HCT116 (cell line): ENCODE measurements around the gene CHD2. TPM values are rescaled to one million over a fixed set of nuclear protein-coding genes. Genes with fewer than 3 reads are reported as not detected.
"Not testable (repeated sequence)": the region's sequence is repeated elsewhere in the genome, so short reads cannot be mapped to it uniquely, and the experiment has no call there.

Experiments
- ATAC-seq: fragments of 200-7000 bp; cut with Tn5 transposase; 2 replicates; pipeline ENCODE4 v1.9.1; 2020; ENCODE audit warnings: mild to moderate bottlenecking, moderate library complexity
- BruUV-seq: library from RNA; stranded (reverse); fragments of 400-500 nt; replicated peaks from 2 replicates; lab custom pipeline; 2021; lab: Mats Ljungman, UMichigan
- CTCF ChIA-PET: fragments of 300-600 bp; sonication (Branson Sonifier 250); formaldehyde crosslinking; loops from one replicate; lab custom pipeline; 2021; ENCODE audit warnings: antibody characterized with exemption; lab: Charles Lee
- POLR2A ChIA-PET: fragments of 300-600, 350-600 bp; sonication (Branson Sonifier 250); formaldehyde crosslinking; loops from one replicate; lab custom pipeline; 2021; ENCODE audit warnings: antibody characterized with exemption; lab: Charles Lee
- RAD21 ChIA-PET, 2 experiments: fragments of 300-600 bp; sonication (Branson Sonifier 250); formaldehyde crosslinking; loops; one replicate each; lab custom pipeline; 2023; ENCODE audit warnings: low total read pairs in 2 of 2; ENCODE audit not compliant: uncharacterized antibody in 2 of 2, unreplicated experiment in 2 of 2, low non-redundant PET in 1 of 2; lab: Charles Lee
- DNase-seq: peaks from one replicate; pipeline ENCODE4 v3.0.0-alpha.2; 2010; ENCODE audit warnings: low read depth, low spot score
- H2AFZ ChIP-seq: fragments of 200-600 bp; shearing (Covaris generic), sonication (generic); 2 replicates; pipeline ENCODE4 v1.6.1; 2017; ENCODE audit warnings: low read depth, mixed run types, mixed read lengths, antibody characterized with exemption, low read length; ENCODE audit not compliant: poor library complexity, severe bottlenecking
- H3K27ac ChIP-seq: 2 replicates; pipeline ENCODE4 v1.5.1; 2012; ENCODE audit warnings: low read depth, low read length
- H3K27me3 ChIP-seq: fragments of 200-600 bp; sonication (generic); 2 replicates; pipeline ENCODE4 v1.6.1; 2016; ENCODE audit warnings: mixed run types, low read length, mixed read lengths; ENCODE audit not compliant: insufficient read depth
- H3K36me3 ChIP-seq, 2 experiments: fragments of 200-500 bp in 1 of 2; fragments of 200-600 bp in 1 of 2; sonication (Bioruptor generic) in 1 of 2; sonication (generic) in 1 of 2; 2 replicates each; pipeline versions ENCODE4 v1.5.1 to v1.6.1; 2014 to 2016; ENCODE audit warnings: low read length in 2 of 2, inconsistent platforms in 1 of 2, mixed read lengths in 1 of 2, mixed run types in 1 of 2; ENCODE audit not compliant: insufficient read depth in 2 of 2, control insufficient read depth in 1 of 2
- H3K4me1 ChIP-seq, 2 experiments: fragments of 200-600 bp in 1 of 2; sonication (generic) in 1 of 2; 2 replicates each; pipeline versions ENCODE4 v1.5.1 to v1.6.1; 2012 to 2017; ENCODE audit warnings: low read length in 2 of 2, inconsistent platforms in 1 of 2, mild to moderate bottlenecking in 1 of 2, mixed read lengths in 1 of 2, mixed run types in 1 of 2, moderate library complexity in 1 of 2; ENCODE audit not compliant: insufficient read depth in 2 of 2, control insufficient read depth in 1 of 2
- H3K4me2 ChIP-seq: fragments of 200-600 bp; sonication (generic); 2 replicates; pipeline ENCODE4 v1.6.1; 2017; ENCODE audit warnings: mixed run types, low read length, mixed read lengths
- H3K4me3 ChIP-seq, 2 experiments: fragments of 200-600 bp in 1 of 2; sonication (generic) in 1 of 2; replicated peaks in 1 of 2; 2 replicates each; pipeline ENCODE4 v1.5.1; 2011 to 2016; ENCODE audit warnings: low read length in 2 of 2, control low read depth in 1 of 2, low read depth in 1 of 2, mild to moderate bottlenecking in 1 of 2, mixed read lengths in 1 of 2, mixed run types in 1 of 2
- H3K79me2 ChIP-seq: fragments of 200-600 bp; sonication (generic); 2 replicates; pipeline ENCODE4 v1.6.1; 2017; ENCODE audit warnings: mild to moderate bottlenecking, mixed run types, low read length, moderate library complexity, mixed read lengths; ENCODE audit not compliant: insufficient read depth
- H3K9ac ChIP-seq: fragments of 200-600 bp; sonication (generic); 2 replicates; pipeline ENCODE4 v1.6.1; 2016; ENCODE audit warnings: low read length, mixed read lengths
- H3K9me2 ChIP-seq: fragments of 200-600 bp; sonication (generic), shearing (Covaris generic); 2 replicates; pipeline ENCODE4 v1.6.1; 2017; ENCODE audit warnings: mixed run types, mild to moderate bottlenecking, moderate library complexity; ENCODE audit not compliant: insufficient read depth
- H3K9me3 ChIP-seq, 2 experiments: fragments of 200-500 bp in 1 of 2; fragments of 200-600 bp in 1 of 2; sonication (Bioruptor generic) in 1 of 2; sonication (generic) in 1 of 2; 2 replicates each; pipeline ENCODE4 v1.6.1; 2014 to 2017; ENCODE audit warnings: low read length in 2 of 2, mixed read lengths in 2 of 2, inconsistent platforms in 1 of 2, low read depth in 1 of 2, mild to moderate bottlenecking in 1 of 2, mixed run types in 1 of 2, moderate library complexity in 1 of 2; ENCODE audit not compliant: control insufficient read depth in 1 of 2, insufficient read depth in 1 of 2
- H4K20me1 ChIP-seq: fragments of 200-600 bp; sonication (generic), shearing (Covaris generic); 2 replicates; pipeline ENCODE4 v1.6.1; 2017; ENCODE audit warnings: mixed run types, mild to moderate bottlenecking, moderate library complexity; ENCODE audit not compliant: insufficient read depth
- CBX3 ChIP-seq: IDR thresholded peaks from 2 replicates; pipeline ENCODE4 v1.6.1; 2012; ENCODE audit warnings: low read depth
- CEBPB ChIP-seq: IDR thresholded peaks from 2 replicates; pipeline ENCODE4 v1.6.1; 2012; ENCODE audit warnings: low read depth
- EGR1 ChIP-seq: IDR thresholded peaks from 2 replicates; pipeline ENCODE4 v1.6.1; 2012; ENCODE audit warnings: low read depth
- EZH2phosphoT487 ChIP-seq: fragments of 200-600 bp; IDR thresholded peaks from 2 replicates; pipeline ENCODE4 v1.6.1; 2018; ENCODE audit warnings: antibody characterized with exemption, borderline replicate concordance
- FOSL1 ChIP-seq: IDR thresholded peaks from 2 replicates; pipeline ENCODE4 v1.6.1; 2012; ENCODE audit warnings: low read depth
- JUND ChIP-seq: IDR thresholded peaks from 2 replicates; pipeline ENCODE4 v1.6.1; 2012
- POLR2AphosphoS5 ChIP-seq: IDR thresholded peaks from 2 replicates; pipeline ENCODE4 v1.6.1; 2011; ENCODE audit warnings: mild to moderate bottlenecking, low read depth, low read length, moderate library complexity
- RAD21 ChIP-seq: IDR thresholded peaks from 2 replicates; pipeline ENCODE4 v1.6.1; 2012; ENCODE audit warnings: low read depth, mild to moderate bottlenecking
- SP1 ChIP-seq: IDR thresholded peaks from 2 replicates; pipeline ENCODE4 v1.6.1; 2012; ENCODE audit warnings: low read depth
- SRF ChIP-seq: IDR thresholded peaks from 2 replicates; pipeline ENCODE4 v1.6.1; 2012; ENCODE audit warnings: low read depth
- YY1 ChIP-seq: IDR thresholded peaks from 2 replicates; pipeline ENCODE4 v1.6.1; 2011; ENCODE audit warnings: low read length, low read depth, moderate library complexity, mild to moderate bottlenecking; ENCODE audit not compliant: insufficient replicate concordance; ENCODE audit errors: extremely low read depth
- ZFX ChIP-seq: fragments of 450-650 bp; IDR thresholded peaks from 2 replicates; pipeline ENCODE4 v1.6.1; 2017
- ZNF274 ChIP-seq: fragments of 200-500 bp; sonication (Bioruptor generic); IDR thresholded peaks from 2 replicates; pipeline ENCODE4 v1.6.1; 2014; ENCODE audit warnings: mild to moderate bottlenecking, low read depth, low read length, inconsistent platforms
- intact Hi-C: fragments of 100-400 bp; cut with micrococcal nuclease; formaldehyde crosslinking; loops from 2 replicates; pipeline ENCODE4 v1.10.0; 2022
- total RNA-seq: library from RNA; stranded (reverse); gene quantifications from one replicate; pipeline ENCODE4 v1.2.1, GENCODE V29; 2021; ENCODE audit not compliant: unreplicated experiment
- TF ChIP-seq, protein P1 (sequence below), 3 experiments: fragments of 200-600 bp in 1 of 3; sonication (generic) in 1 of 3; IDR thresholded peaks in 2 of 3; conservative IDR thresholded peaks in 1 of 3; 2 replicates each; pipeline ENCODE4 v1.5.1; 2012 to 2017; ENCODE audit warnings: low read depth in 2 of 3, low read length in 2 of 3, antibody characterized with exemption in 1 of 3, borderline replicate concordance in 1 of 3, control low read depth in 1 of 3, mild to moderate bottlenecking in 1 of 3, mixed read lengths in 1 of 3, mixed run types in 1 of 3, moderate library complexity in 1 of 3; ENCODE audit not compliant: insufficient read depth in 1 of 3

CHD2 gene
- total RNA-seq, 1 experiment from 2014 or later: 116 TPM

DNA sequence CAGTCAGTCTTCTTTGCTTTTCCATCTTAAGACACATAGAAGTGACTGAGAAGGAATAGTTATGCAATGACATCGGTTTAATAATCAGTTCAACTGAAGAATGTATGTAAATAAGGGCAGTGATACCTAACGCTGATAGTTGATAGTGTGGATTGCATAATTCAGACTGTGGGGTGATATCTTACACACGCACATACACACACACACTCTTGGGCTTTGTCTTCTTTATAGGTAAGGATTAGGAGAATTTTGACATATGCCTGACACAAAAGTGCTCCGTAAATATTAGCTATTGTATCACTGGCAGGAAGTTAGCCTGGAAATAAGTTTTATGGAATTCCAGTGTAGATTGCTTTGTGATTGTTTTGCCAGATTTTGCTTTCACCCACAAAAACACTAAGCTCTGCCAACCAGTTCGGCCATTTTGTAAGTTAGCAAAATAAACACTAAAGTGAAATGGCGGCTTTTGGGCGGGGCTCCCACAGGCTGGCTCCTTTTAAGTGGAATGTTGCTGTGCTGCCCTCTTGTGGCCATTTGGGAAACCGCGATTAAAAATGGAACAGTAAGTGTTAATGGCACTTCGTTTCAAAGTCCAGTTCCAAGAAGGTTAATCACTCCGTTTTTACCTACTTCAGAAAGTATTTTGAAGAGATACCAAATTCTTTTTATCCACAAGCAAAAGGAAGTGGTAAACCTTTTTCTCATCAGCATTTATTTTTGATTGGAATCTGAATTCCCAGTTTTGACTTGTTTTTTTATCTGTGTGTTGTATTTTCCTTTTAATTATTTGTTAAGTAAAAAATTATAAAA is 17.7 kb downstream of the CHD2 start:
- H3K9ac ChIP-seq: peak overlapping the region; percentile 38
- H3K9me2 ChIP-seq: no peaks in the 10 kb centered on the region
- no peaks in the 10 kb centered on the region for H4K20me1 ChIP-seq
- H3K36me3 ChIP-seq: no peaks in the 10 kb centered on the region
- no peak overlapping the region for H3K4me3 ChIP-seq
- H3K79me2 ChIP-seq: peaks cover 99% of the 10 kb centered on the region
- H3K9me3 ChIP-seq: no peaks in the 10 kb centered on the region
- DNase-seq: peak; percentile 90
- no peaks in the 10 kb centered on the region for H3K27me3 ChIP-seq
- RAD21 ChIA-PET: interaction anchor here (0.7 to 1.4 kb wide), 4 partner anchors 10 to 121 kb away, joined by 3 to 5 read pairs (median 3); no protein-coding TSS in a partner anchor
- TF ChIP-seq CEBPB (peak; percentile 45; the same call in 1 of the 2 replicates), SP1 (peak; percentile 59), RAD21 (peak; percentile 93), POLR2AphosphoS5 (peak; percentile 61; the same call in 1 of the 2 replicates), SRF (peak; percentile 78), EZH2phosphoT487 (no peak), CBX3 (peak; percentile 87; the same call in 1 of the 2 replicates), ZNF274 (no peak), FOSL1 (0 out of 2 replicates have a peak, but pooled peaks have one; percentile 4), JUND (peak; percentile 64), EGR1 (peak; percentile 91), ZFX (no peak), YY1 (peak; percentile 100)
- TF ChIP-seq, protein P1, sequence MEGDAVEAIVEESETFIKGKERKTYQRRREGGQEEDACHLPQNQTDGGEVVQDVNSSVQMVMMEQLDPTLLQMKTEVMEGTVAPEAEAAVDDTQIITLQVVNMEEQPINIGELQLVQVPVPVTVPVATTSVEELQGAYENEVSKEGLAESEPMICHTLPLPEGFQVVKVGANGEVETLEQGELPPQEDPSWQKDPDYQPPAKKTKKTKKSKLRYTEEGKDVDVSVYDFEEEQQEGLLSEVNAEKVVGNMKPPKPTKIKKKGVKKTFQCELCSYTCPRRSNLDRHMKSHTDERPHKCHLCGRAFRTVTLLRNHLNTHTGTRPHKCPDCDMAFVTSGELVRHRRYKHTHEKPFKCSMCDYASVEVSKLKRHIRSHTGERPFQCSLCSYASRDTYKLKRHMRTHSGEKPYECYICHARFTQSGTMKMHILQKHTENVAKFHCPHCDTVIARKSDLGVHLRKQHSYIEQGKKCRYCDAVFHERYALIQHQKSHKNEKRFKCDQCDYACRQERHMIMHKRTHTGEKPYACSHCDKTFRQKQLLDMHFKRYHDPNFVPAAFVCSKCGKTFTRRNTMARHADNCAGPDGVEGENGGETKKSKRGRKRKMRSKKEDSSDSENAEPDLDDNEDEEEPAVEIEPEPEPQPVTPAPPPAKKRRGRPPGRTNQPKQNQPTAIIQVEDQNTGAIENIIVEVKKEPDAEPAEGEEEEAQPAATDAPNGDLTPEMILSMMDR (IDR thresholded peaks at IDR 0.05 in 2 of 3, conservative IDR thresholded peaks at IDR 0.05 in 1 of 3; ENCODE audit: borderline replicate concordance in 1 of 3, insufficient read depth in 1 of 3, low read depth in 2 of 3, low read length in 2 of 3): peak; percentile 77 to 93 (median 78)
- TF ChIP-seq, all 23 proteins: peak for 11
- H3K4me1 ChIP-seq: peaks cover 64 to 94% of the 10 kb centered on the region in 2 experiments
- peak overlapping the region; percentile 87 for H3K27ac ChIP-seq
- TSS peak; percentile 66 for BruUV-seq
- intact Hi-C loops: loop anchor here (1.0 kb wide), 1 partner anchor 121 kb away; no protein-coding TSS in a partner anchor
- peak; percentile 50 for ATAC-seq
- H3K4me2 ChIP-seq: peak overlapping the region; percentile 55
- CTCF ChIA-PET: interaction anchor here (0.6 to 7.7 kb wide), 13 partner anchors 9 to 134 kb away, joined by 3 to 67 read pairs (median 4); partner anchors contain the start of gene CHD2
- no peak overlapping the region for H2AFZ ChIP-seq
- POLR2A ChIA-PET: interaction anchor here (0.6 to 1.2 kb wide), 5 partner anchors 11 to 121 kb away, joined by 3 to 6 read pairs (median 4); partner anchors contain the start of gene CHD2

DNA sequence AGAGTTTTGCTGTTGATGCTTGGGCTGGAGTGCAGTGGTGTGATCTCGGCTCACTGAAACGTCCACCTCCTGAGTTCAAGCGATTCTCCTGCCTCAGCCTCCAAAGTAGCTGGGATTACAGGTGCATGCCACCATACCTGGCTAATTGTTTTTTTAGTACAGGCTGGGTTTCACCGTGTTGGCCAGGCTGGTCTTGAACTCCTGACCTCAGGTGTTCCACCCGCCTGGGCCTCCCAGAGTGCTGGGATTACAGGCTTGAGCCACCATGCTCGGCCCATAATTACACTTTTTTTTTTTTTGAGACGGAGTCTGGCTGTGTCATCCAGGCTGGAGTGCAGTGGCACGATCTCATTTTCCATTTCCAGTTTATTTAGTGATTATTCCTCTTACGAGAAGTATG is 18.8 kb downstream of the CHD2 start:
- H3K9me3 ChIP-seq, H3K9me2 ChIP-seq, H3K4me3 ChIP-seq, DNase-seq, ATAC-seq, H2AFZ ChIP-seq, H3K4me2 ChIP-seq, H3K27ac ChIP-seq, H3K36me3 ChIP-seq, H4K20me1 ChIP-seq, H3K9ac ChIP-seq, H3K27me3 ChIP-seq, BruUV-seq: not testable (repeated sequence)
- H3K79me2 ChIP-seq: peaks cover 99% of the 10 kb centered on the region
- RAD21 ChIA-PET: interaction anchor here in 1 of 2 experiments (1.3 kb wide), 1 partner anchor 121 kb away, joined by 5 read pairs; no protein-coding TSS in a partner anchor
- H3K4me1 ChIP-seq: peaks cover 53 to 87% of the 10 kb centered on the region in 2 experiments
- POLR2A ChIA-PET: interaction anchor here (0.6 to 1.1 kb wide), 2 partner anchors 111 to 122 kb away, joined by 3 to 4 read pairs; no protein-coding TSS in a partner anchor
- CTCF ChIA-PET: interaction anchor here (0.6 to 7.7 kb wide), 3 partner anchors 19 to 152 kb away, joined by 4 to 67 read pairs (median 8); partner anchors contain the start of gene CHD2
- intact Hi-C loops: loop anchor here (1.0 kb wide), 1 partner anchor 122 kb away; no protein-coding TSS in a partner anchor
